HG03135 (cell line): Measurements from ENCODE around the gene CHKA.

Experiments used
- ATAC-seq: cut with Tn5 transposase; IDR thresholded peaks from one replicate; pipeline ENCODE4 v1.9.1; 2021; ENCODE audit warnings: mild to moderate bottlenecking, moderate library complexity; ENCODE audit not compliant: unreplicated experiment

CHKA gene

DNA sequence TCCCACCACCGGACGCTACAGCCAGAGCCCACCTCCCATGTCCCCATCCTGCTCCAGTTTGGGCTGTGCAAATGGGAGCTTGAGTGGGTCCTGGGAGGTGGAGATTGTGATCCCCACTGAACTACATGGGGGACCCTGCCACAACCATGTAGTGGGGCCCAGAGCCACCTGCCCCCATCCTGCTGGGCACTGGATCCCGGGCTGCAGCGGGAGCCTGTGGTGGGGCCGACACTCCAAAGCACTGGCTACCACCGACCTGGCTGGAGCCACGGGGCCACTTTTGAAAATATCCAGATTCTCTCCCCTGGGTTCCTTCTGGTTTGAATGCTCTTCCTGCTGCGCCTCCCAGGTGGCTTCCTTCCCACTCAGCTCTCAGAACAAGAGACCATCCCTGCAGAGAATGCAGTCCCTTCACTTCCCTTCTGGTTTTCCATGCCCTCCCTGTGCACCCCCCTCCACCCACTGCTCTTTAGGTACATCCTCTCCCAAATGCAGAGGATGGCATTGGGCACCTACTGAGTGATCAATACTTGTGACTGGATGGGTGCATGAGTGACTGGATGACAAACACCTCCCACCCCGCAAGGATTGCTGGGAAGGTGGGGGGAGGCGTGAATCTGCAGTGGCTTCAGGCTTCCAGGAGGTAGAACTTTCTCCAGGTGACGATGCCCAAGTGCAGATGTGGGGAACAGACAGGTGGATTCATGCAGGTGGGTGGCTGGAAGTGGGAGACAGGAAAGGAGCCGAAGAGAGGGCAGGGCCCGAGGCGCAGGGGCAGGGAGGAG lies 116.4 kb downstream of the CHKA start:
- ATAC-seq = no peak

- peak; percentile 56 for ATAC-seq
Measured at GRCh38 chr11:68003846-68004550, 117.2 kb downstream of the CHKA start, which contains the start of gene UNC93B1. Gene UNC93B1, minus strand, starts transcription at chr11:68004097. Its CDS starts 54 bp downstream, at chr11:68004043.

- peak; percentile 34 for ATAC-seq
Measured at GRCh38 chr11:68002938-68003845, 118.0 kb downstream of the CHKA start.
